Adrenal gland (tissue), 5 donors: ENCODE measurements around the gene FBXO8.
A peak's percentile ranks its signal among the peaks of the same experiment; 100 is the strongest.

Experiments used
- POLR2A ChIP-seq, 2 donors: fragments of 450-650 bp; IDR thresholded peaks; one replicate each; pipeline ENCODE4 v1.6.1; 2017; ENCODE audit warnings: antibody characterized with exemption in 2 of 2, mild to moderate bottlenecking in 2 of 2, moderate library complexity in 1 of 2
- TF ChIP-seq, protein P1 (sequence below), 6 experiments: fragments of 450-650 bp in 4 of 6; fragments of 200-600 bp in 2 of 6; sonication (generic) in 1 of 6; IDR thresholded peaks; 1 replicate in 5 of 6; 2 replicates in 1 of 6; pipeline versions ENCODE4 v1.5.1 to v1.8.0; 2016 to 2021; ENCODE audit warnings: antibody characterized with exemption in 6 of 6, mild to moderate bottlenecking in 2 of 6, moderate library complexity in 1 of 6
- donor health status: DM: no; HTN: no; CAD: no.

DNA sequence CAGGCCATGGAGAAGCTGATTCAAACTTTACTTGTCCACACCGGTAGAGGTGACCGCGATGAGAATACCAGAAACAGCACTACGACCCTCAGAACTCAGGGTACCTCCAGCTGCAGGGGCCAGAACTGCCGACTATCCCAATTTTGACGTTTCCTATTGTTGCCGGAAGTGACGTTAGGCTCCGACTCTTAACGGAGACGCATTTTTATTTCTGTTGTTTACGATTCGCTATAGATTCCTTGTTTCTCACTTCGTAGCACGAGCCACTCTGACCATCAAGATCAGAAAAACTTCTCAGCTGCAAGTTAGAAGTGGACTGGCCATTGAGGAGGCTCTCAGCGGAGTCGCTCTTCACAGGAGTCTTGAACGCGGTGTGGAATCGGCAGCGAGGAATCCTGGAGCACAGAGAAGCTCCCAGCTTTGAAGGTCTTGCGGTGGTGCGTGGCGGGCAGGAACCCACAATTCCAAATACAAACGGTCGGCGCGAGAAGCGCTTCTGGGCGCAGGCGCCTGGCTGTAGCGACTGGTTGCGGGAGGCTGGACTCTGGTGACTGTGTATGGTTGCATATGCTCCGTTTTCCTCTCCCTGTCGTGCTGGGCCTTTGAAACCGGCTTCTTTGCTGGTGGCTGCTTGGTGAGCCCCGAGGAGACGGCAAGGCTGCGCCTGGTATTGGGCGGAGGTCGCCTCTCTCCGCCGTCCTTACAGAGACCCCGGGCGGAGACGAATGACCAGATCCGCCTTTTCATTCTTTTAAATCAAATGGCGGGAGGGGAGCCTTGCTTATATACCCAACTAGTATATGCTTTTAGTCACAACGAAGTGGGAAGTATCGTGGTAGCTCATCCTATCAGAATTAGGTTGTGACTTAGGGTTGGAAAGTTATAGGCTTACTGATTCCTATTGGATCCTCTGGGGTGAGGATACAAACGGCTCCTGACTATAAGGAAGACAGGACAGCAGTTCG is at the start of gene FBXO8, which contains the start of gene CEP44:
- TF ChIP-seq, protein P1, sequence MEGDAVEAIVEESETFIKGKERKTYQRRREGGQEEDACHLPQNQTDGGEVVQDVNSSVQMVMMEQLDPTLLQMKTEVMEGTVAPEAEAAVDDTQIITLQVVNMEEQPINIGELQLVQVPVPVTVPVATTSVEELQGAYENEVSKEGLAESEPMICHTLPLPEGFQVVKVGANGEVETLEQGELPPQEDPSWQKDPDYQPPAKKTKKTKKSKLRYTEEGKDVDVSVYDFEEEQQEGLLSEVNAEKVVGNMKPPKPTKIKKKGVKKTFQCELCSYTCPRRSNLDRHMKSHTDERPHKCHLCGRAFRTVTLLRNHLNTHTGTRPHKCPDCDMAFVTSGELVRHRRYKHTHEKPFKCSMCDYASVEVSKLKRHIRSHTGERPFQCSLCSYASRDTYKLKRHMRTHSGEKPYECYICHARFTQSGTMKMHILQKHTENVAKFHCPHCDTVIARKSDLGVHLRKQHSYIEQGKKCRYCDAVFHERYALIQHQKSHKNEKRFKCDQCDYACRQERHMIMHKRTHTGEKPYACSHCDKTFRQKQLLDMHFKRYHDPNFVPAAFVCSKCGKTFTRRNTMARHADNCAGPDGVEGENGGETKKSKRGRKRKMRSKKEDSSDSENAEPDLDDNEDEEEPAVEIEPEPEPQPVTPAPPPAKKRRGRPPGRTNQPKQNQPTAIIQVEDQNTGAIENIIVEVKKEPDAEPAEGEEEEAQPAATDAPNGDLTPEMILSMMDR (IDR thresholded peaks at IDR 0.05) = peak in 1 of 6 experiments; percentile 25
- peak in 1 of 2 donors; percentile 74 for TF ChIP-seq POLR2A (IDR thresholded peaks at IDR 0.05)
